ENCODE results near the gene CSTF3.
"Not testable (repeated sequence)": the region's sequence is repeated elsewhere in the genome, so short reads cannot be mapped to it uniquely, and the experiment has no call there.

CSTF3 gene

GRCh38 chr11:33055375-33055774, 105.9 kb downstream of the CSTF3 start:
- ChIA-PET POLR2A (interaction anchor here (0.6 kb wide), 1 partner anchor 1980 kb away, joined by 4 read pairs; no protein-coding TSS in a partner anchor), CTCF (interaction anchor here (1.2 to 7.1 kb wide), 5 partner anchors 9 to 161 kb away, joined by 3 to 44 read pairs (median 3); no protein-coding TSS in a partner anchor)
- DNase-seq (ENCODE audit: extremely low spot score): no peak
- no peak for TF ChIP-seq CTCF (IDR thresholded peaks at IDR 0.05; ENCODE audit: control extremely low read depth, extremely low read depth, low read depth, missing control alignments)

GRCh38 chr11:33052231-33052630, 109.0 kb downstream of the CSTF3 start:
- DNase-seq (ENCODE audit: extremely low spot score): no peak
- CTCF ChIA-PET: interaction anchor here (1.6 to 7.1 kb wide), 2 partner anchors 12 to 13 kb away, joined by 4 to 44 read pairs; no protein-coding TSS in a partner anchor
- no peak for TF ChIP-seq CTCF (IDR thresholded peaks at IDR 0.05; ENCODE audit: control extremely low read depth, extremely low read depth, low read depth, missing control alignments)
- POLR2A ChIA-PET: no interaction called here

- DNase-seq (ENCODE audit: extremely low spot score); POLR2A ChIA-PET: not testable (repeated sequence)
- CTCF ChIA-PET: interaction anchor here (7.1 kb wide), 1 partner anchor 15 kb away, joined by 44 read pairs; no protein-coding TSS in a partner anchor
These were observed 111.5 kb downstream of the CSTF3 start for GRCh38 chr11:33049565-33050408.

- CTCF ChIA-PET: interaction anchor here (1.0 to 1.9 kb wide), 5 partner anchors 9 to 81 kb away, joined by 3 to 10 read pairs (median 3); partner anchors contain the start of gene TCP11L1
These were observed 112.6 kb downstream of the CSTF3 start for GRCh38 chr11:33048701-33049100.

GRCh38 chr11:33045551-33046255, 115.6 kb downstream of the CSTF3 start:
- TF ChIP-seq CTCF (IDR thresholded peaks at IDR 0.05; ENCODE audit: control extremely low read depth, extremely low read depth, low read depth, missing control alignments): no peak

More at GRCh38 chr11:33048701-33049100, 112.6 kb downstream of the CSTF3 start:
- POLR2A ChIA-PET; DNase-seq (ENCODE audit: extremely low spot score): not testable (repeated sequence)

GRCh38 chr11:33044285-33044756, 117.0 kb downstream of the CSTF3 start:
- no peak for DNase-seq (ENCODE audit: extremely low spot score)
- CTCF ChIA-PET: interaction anchor here (1.0 kb wide), 1 partner anchor 11 kb away, joined by 3 read pairs; no protein-coding TSS in a partner anchor
- POLR2A ChIA-PET: no interaction called here
- TF ChIP-seq CTCF (IDR thresholded peaks at IDR 0.05; ENCODE audit: control extremely low read depth, extremely low read depth, low read depth, missing control alignments): no peak

More at GRCh38 chr11:33045551-33046255, 115.6 kb downstream of the CSTF3 start:
- DNase-seq (ENCODE audit: extremely low spot score): no peak
- POLR2A ChIA-PET: interaction anchor here (1.1 kb wide), 1 partner anchor 15 kb away, joined by 3 read pairs; no protein-coding TSS in a partner anchor
- CTCF ChIA-PET: interaction anchor here (1.1 to 2.4 kb wide), 4 partner anchors 14 to 86 kb away, joined by 4 to 7 read pairs (median 4); no protein-coding TSS in a partner anchor

GRCh38 chr11:33043221-33043830, 118.0 kb downstream of the CSTF3 start:
- ChIA-PET CTCF (interaction anchor here (0.7 to 1.0 kb wide), 5 partner anchors 11 to 22 kb away, joined by 3 to 4 read pairs (median 3); no protein-coding TSS in a partner anchor), POLR2A (no interaction called here)
- no peak for DNase-seq (ENCODE audit: extremely low spot score)
- TF ChIP-seq CTCF (IDR thresholded peaks at IDR 0.05; ENCODE audit: control extremely low read depth, extremely low read depth, low read depth, missing control alignments): no peak

Measured in GM10248 (cell line).